Glutamatergic neuron (in vitro differentiated cells): Measurements from ENCODE around the gene DLG2. TPM values are rescaled to one million over a fixed set of nuclear protein-coding genes. Genes with fewer than 3 reads are reported as not detected.

Experiments
- DNase-seq: peaks from one replicate; pipeline ENCODE4 v3.0.0; 2022
- H3K27ac Mint-ChIP-seq: one replicate; pipeline ENCODE4 v1.8.0; 2020; ENCODE audit warnings: mild to moderate bottlenecking, mixed read lengths, inconsistent platforms; ENCODE audit not compliant: unreplicated experiment
- H3K27me3 Mint-ChIP-seq: one replicate; pipeline ENCODE4 v1.8.0; 2020; ENCODE audit warnings: mild to moderate bottlenecking, moderate library complexity, mixed read lengths, inconsistent platforms; ENCODE audit not compliant: unreplicated experiment
- H3K36me3 Mint-ChIP-seq: one replicate; pipeline ENCODE4 v1.8.0; 2020; ENCODE audit warnings: mild to moderate bottlenecking, mixed read lengths, inconsistent platforms; ENCODE audit not compliant: unreplicated experiment
- H3K4me1 Mint-ChIP-seq: one replicate; pipeline ENCODE4 v1.8.0; 2020; ENCODE audit warnings: mild to moderate bottlenecking, low read depth, mixed read lengths, inconsistent platforms; ENCODE audit not compliant: unreplicated experiment
- H3K4me3 Mint-ChIP-seq: one replicate; pipeline ENCODE4 v1.8.0; 2020; ENCODE audit warnings: mild to moderate bottlenecking, mixed read lengths, inconsistent platforms; ENCODE audit not compliant: unreplicated experiment
- H3K9me3 Mint-ChIP-seq: one replicate; pipeline ENCODE4 v1.8.0; 2020; ENCODE audit warnings: mild to moderate bottlenecking, moderate library complexity, mixed read lengths, inconsistent platforms; ENCODE audit not compliant: unreplicated experiment
- CTCF ChIP-seq: fragments of 200-600 bp; sonication (generic); IDR thresholded peaks from one replicate; pipeline ENCODE4 v1.5.0; 2021; ENCODE audit not compliant: partially characterized antibody, unreplicated experiment
- total RNA-seq: library from RNA; stranded (reverse); fragmentation: NEBNext Ultra II Directional; extraction: Animal tissue kit (Norgen Biotek cat#: 25700); gene quantifications from one replicate; pipeline ENCODE4 v1.2.1, GENCODE V29; 2021; ENCODE audit not compliant: unreplicated experiment

The DLG2 gene
- total RNA-seq, 1 donor from 2014 or later = 2.9 TPM

GRCh38 chr11:85187992-85188391 is 439.2 kb downstream of the DLG2 start:
- Mint-ChIP-seq H3K27ac (no peak overlapping the region), H3K9me3 (no peaks in the 10 kb centered on the region), H3K36me3 (no peaks in the 10 kb centered on the region), H3K4me3 (no peak overlapping the region), H3K27me3 (peaks cover 1% of the 10 kb centered on the region), H3K4me1 (no peaks in the 10 kb centered on the region)
- DNase-seq = no peak
- no peak for TF ChIP-seq CTCF

- Mint-ChIP-seq H3K4me1 (no peaks in the 10 kb centered on the region), H3K9me3 (no peaks in the 10 kb centered on the region), H3K27ac (no peak overlapping the region), H3K27me3 (no peaks in the 10 kb centered on the region), H3K4me3 (no peak overlapping the region), H3K36me3 (no peaks in the 10 kb centered on the region)
- TF ChIP-seq CTCF = no peak
- DNase-seq = no peak
Measured at GRCh38 chr11:85184721-85185120, 442.4 kb downstream of the DLG2 start.

- no peak overlapping the region for H3K27ac Mint-ChIP-seq
- H3K4me1 Mint-ChIP-seq = no peaks in the 10 kb centered on the region
- peak; percentile 83 for TF ChIP-seq CTCF
- H3K27me3 Mint-ChIP-seq = no peaks in the 10 kb centered on the region
- H3K4me3 Mint-ChIP-seq = no peak overlapping the region
- no peak for DNase-seq
- no peaks in the 10 kb centered on the region for H3K36me3 Mint-ChIP-seq
- H3K9me3 Mint-ChIP-seq = no peaks in the 10 kb centered on the region
Measured at GRCh38 chr11:85182441-85183387, 444.4 kb downstream of the DLG2 start.

- Mint-ChIP-seq H3K27me3 (no peaks in the 10 kb centered on the region), H3K27ac (no peak overlapping the region), H3K4me3 (no peak overlapping the region), H3K4me1 (no peaks in the 10 kb centered on the region), H3K9me3 (no peaks in the 10 kb centered on the region), H3K36me3 (no peaks in the 10 kb centered on the region)
- TF ChIP-seq CTCF = no peak
- DNase-seq = no peak
Measured at GRCh38 chr11:85180528-85180927, 446.6 kb downstream of the DLG2 start.

GRCh38 chr11:85171648-85172257 is 455.4 kb downstream of the DLG2 start:
- no peak overlapping the region for H3K4me3 Mint-ChIP-seq
- H3K4me1 Mint-ChIP-seq = no peaks in the 10 kb centered on the region
- no peaks in the 10 kb centered on the region for H3K36me3 Mint-ChIP-seq
- no peak for TF ChIP-seq CTCF
- no peak for DNase-seq
- no peaks in the 10 kb centered on the region for H3K27me3 Mint-ChIP-seq
- peaks cover 3% of the 10 kb centered on the region for H3K9me3 Mint-ChIP-seq
- no peak overlapping the region for H3K27ac Mint-ChIP-seq
